Neural crest cell (in vitro differentiated cells): ENCODE data around the gene NOTCH1. TPM values are rescaled to one million over a fixed set of nuclear protein-coding genes. Genes with fewer than 3 reads are reported as not detected.

Source experiments
- DNase-seq: peaks from one replicate; pipeline ENCODE4 v3.0.0; 2021; ENCODE audit warnings: low read depth, mixed read lengths, low spot score
- H3K27ac Mint-ChIP-seq: one replicate; pipeline ENCODE4 v1.8.0; 2021; ENCODE audit warnings: mild to moderate bottlenecking, mixed read lengths; ENCODE audit not compliant: unreplicated experiment
- H3K27me3 Mint-ChIP-seq: 2 replicates; pipeline ENCODE4 v1.8.0; 2021; ENCODE audit warnings: low read depth, mild to moderate bottlenecking, mixed read lengths
- H3K36me3 Mint-ChIP-seq: 2 replicates; pipeline ENCODE4 v1.8.0; 2021; ENCODE audit warnings: low read depth, mild to moderate bottlenecking, mixed read lengths
- H3K4me1 Mint-ChIP-seq: 2 replicates; pipeline ENCODE4 v1.8.0; 2021; ENCODE audit warnings: mixed read lengths
- H3K4me3 Mint-ChIP-seq: one replicate; pipeline ENCODE4 v1.8.0; 2021; ENCODE audit warnings: mild to moderate bottlenecking, mixed read lengths
- H3K9me3 Mint-ChIP-seq: 2 replicates; pipeline ENCODE4 v1.8.0; 2021; ENCODE audit warnings: mixed read lengths
- total RNA-seq: library from RNA; stranded (reverse); gene quantifications from 2 replicates; pipeline ENCODE4 v1.2.1, GENCODE V29; 2021
- TF ChIP-seq, protein P1 (sequence below): fragments of 200-600 bp; sonication (generic); conservative IDR thresholded peaks from 2 replicates; pipeline ENCODE4 v1.5.0; 2021; ENCODE audit warnings: antibody characterized with exemption, mild to moderate bottlenecking

Gene NOTCH1
- total RNA-seq, 1 donor from 2014 or later: 99.7 TPM

DNA sequence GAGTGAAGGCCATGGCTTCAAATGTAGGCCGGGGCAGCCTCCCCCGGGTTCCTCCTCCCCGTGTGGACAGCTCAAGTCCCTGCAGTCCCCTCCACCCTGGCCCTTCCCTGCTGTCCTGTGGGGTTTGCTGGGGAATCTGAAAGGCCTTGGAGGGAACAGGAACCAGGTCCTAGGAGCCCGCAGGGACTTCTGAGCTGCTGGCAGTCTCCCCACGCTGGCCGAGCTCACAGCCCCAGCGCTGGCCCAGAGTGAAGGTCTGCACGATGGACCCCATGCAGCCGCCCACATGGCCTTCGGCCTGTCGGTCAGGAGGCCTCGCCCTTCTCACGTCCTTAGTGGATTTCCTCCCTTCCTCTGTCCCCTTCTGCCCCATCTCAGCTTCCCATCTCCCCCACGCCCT, 25.7 kb upstream of the NOTCH1 start:
- Mint-ChIP-seq H3K4me3 (peak overlapping the region; percentile 82), H3K36me3 (no peaks in the 10 kb centered on the region), H3K27me3 (peaks cover 3% of the 10 kb centered on the region), H3K9me3 (no peaks in the 10 kb centered on the region), H3K4me1 (peaks cover 58% of the 10 kb centered on the region), H3K27ac (peak overlapping the region; percentile 96)
- TF ChIP-seq, protein P1, sequence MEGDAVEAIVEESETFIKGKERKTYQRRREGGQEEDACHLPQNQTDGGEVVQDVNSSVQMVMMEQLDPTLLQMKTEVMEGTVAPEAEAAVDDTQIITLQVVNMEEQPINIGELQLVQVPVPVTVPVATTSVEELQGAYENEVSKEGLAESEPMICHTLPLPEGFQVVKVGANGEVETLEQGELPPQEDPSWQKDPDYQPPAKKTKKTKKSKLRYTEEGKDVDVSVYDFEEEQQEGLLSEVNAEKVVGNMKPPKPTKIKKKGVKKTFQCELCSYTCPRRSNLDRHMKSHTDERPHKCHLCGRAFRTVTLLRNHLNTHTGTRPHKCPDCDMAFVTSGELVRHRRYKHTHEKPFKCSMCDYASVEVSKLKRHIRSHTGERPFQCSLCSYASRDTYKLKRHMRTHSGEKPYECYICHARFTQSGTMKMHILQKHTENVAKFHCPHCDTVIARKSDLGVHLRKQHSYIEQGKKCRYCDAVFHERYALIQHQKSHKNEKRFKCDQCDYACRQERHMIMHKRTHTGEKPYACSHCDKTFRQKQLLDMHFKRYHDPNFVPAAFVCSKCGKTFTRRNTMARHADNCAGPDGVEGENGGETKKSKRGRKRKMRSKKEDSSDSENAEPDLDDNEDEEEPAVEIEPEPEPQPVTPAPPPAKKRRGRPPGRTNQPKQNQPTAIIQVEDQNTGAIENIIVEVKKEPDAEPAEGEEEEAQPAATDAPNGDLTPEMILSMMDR: no peak
- no peak for DNase-seq

DNA sequence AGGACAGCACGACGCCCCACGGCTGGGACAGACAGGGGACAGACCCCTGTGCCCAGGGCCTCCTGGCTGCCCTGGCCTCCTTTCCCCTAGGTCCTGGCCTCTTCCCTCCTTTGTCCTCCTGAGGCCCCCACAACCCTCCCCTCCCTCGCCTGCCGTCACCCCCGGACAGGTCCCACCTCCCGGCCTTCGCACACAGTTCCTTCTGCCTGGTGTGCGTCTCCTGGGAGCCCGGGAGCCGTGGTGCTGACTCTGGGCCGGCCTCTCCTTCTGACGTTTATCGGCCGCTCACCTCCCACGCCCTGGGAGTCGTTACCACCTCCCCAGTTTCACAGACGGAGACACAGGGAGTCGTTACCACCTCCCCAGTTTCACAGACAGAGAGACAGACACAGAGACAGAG, 25.1 kb upstream of the NOTCH1 start:
- TF ChIP-seq, protein P1: no peak
- no peaks in the 10 kb centered on the region for H3K9me3 Mint-ChIP-seq
- no peak for DNase-seq
- peaks cover 3% of the 10 kb centered on the region for H3K27me3 Mint-ChIP-seq
- H3K27ac Mint-ChIP-seq: peak overlapping the region; percentile 92
- peaks cover 62% of the 10 kb centered on the region for H3K4me1 Mint-ChIP-seq
- H3K36me3 Mint-ChIP-seq: no peaks in the 10 kb centered on the region
- H3K4me3 Mint-ChIP-seq: peak overlapping the region; percentile 42

DNA sequence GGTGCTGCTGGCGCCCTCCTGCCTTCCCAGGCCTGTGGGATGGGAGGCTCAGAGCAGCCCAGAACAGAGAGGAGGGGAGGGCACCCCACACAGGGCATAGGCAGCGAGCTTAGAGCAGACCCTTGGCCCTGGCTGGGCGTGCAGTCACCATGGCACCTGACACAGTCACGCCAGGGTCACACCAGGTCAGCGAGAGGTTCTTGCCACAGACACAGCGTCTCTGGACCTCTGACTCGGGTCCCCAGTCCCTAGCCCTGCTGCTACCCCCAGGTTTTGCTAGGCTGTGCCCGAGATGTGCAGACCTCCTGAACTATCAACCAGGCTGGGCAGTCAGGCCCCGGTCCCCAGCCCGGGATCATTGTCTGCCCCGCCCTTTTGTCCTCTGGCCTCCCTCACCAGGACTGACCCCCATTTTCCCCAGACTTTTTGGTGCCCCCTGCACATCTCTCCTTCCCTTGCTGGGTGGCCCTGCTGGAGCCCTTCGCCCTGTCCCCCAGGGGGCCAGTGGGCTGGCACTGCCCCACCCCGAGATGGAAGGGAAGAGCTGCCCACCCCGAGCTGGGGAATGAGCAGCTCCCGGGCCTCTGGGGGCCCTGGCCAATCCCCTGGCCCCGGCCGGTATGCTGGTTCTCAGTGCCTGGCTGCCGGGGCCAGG, 24.5 kb upstream of the NOTCH1 start:
- H3K27me3 Mint-ChIP-seq: peaks cover 3% of the 10 kb centered on the region
- H3K4me3 Mint-ChIP-seq: no peak overlapping the region
- no peaks in the 10 kb centered on the region for H3K9me3 Mint-ChIP-seq
- H3K4me1 Mint-ChIP-seq: peaks cover 66% of the 10 kb centered on the region
- H3K27ac Mint-ChIP-seq: no peak overlapping the region
- TF ChIP-seq, protein P1: no peak
- H3K36me3 Mint-ChIP-seq: no peaks in the 10 kb centered on the region
- DNase-seq: no peak

DNA sequence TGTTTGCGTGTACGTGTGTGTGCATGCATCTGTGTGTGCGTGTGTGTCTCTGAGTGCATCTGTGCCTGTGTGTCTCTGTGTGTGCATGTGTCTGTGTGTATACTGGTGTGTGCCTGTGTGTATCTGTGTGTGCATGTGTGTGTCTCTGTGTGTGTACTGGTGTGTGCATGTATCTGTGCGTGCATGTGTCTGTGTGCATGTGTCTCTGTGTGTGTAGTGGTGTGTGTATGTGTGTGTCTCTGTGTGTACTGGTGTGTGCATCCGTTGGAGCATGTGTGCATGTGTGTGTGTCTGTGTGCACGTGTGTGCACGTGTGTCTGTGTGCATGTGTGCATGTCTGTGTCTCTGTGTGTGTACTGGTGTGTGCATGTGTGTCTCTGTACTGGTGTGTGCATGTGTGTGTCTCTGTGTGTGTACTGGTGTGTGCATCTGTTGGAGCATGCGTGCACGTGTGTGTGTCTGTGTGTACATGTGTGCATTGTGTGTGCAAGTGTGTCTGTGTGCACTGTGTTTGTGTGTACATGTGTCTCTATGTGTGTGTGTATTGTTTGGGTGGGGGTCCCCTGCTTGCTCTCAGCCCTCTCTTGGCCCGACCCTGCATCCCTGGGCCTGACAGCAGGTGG, 23.8 kb upstream of the NOTCH1 start:
- Mint-ChIP-seq H3K4me1 (peaks cover 71% of the 10 kb centered on the region), H3K9me3 (no peaks in the 10 kb centered on the region), H3K27ac (peak overlapping the region; percentile 8), H3K36me3 (no peaks in the 10 kb centered on the region), H3K27me3 (peaks cover 3% of the 10 kb centered on the region), H3K4me3 (no peak overlapping the region)
- no peak for DNase-seq
- TF ChIP-seq, protein P1: no peak

DNA sequence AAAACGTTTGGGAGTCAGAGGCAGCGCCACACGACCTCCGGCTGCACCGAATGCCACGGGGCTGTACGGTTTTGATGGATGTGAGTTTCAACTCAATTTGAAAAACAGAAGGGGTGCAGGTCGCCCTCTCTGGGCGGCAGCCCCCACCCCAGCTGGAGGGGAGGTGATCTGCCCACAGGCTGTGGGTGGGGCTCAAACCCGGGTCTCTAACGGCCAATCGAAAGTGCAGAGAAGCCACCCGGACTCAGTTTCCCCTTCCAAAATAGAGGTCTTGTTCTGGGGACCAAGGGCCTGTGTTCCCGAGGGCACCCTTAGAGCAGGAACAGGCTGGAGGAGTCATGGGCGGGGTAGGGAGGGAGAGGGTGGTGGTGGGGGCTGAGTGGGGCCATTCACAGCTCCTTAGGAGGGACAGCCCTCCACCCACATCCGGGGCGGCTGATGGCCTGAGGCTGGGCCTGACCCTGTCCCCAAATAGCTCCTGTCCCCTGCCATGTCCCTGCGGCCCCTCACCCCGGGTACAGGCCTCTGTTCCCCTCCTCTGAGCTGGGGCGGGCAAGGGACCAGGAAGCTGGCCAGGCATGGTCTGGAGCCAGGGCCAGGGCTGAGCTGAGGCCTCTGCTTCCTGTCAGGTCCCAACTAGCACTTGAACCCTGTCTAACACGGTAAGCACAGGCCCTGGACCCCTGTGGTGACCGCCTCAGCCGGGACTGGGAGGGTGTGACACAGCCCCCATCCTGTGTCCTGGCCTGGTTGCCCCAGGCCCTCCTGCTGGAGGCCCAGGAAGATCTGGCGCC, 22.6 kb upstream of the NOTCH1 start:
- H3K36me3 Mint-ChIP-seq: no peaks in the 10 kb centered on the region
- H3K4me1 Mint-ChIP-seq: peaks cover 63% of the 10 kb centered on the region
- no peaks in the 10 kb centered on the region for H3K9me3 Mint-ChIP-seq
- TF ChIP-seq, protein P1: no peak
- no peak overlapping the region for H3K4me3 Mint-ChIP-seq
- no peak for DNase-seq
- H3K27ac Mint-ChIP-seq: no peak overlapping the region
- peaks cover 3% of the 10 kb centered on the region for H3K27me3 Mint-ChIP-seq
